ENCODE data around the gene RNF44.

GRCh38 chr5:176578391-176578808, 41.2 kb upstream of the RNF44 start:
- TF ChIP-seq, protein P1, sequence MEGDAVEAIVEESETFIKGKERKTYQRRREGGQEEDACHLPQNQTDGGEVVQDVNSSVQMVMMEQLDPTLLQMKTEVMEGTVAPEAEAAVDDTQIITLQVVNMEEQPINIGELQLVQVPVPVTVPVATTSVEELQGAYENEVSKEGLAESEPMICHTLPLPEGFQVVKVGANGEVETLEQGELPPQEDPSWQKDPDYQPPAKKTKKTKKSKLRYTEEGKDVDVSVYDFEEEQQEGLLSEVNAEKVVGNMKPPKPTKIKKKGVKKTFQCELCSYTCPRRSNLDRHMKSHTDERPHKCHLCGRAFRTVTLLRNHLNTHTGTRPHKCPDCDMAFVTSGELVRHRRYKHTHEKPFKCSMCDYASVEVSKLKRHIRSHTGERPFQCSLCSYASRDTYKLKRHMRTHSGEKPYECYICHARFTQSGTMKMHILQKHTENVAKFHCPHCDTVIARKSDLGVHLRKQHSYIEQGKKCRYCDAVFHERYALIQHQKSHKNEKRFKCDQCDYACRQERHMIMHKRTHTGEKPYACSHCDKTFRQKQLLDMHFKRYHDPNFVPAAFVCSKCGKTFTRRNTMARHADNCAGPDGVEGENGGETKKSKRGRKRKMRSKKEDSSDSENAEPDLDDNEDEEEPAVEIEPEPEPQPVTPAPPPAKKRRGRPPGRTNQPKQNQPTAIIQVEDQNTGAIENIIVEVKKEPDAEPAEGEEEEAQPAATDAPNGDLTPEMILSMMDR (IDR thresholded peaks at IDR 0.05): peak in 1 of 4 experiments; percentile 22
- no peak for TF ChIP-seq POLR2A (IDR thresholded peaks at IDR 0.05)
